Stimulated activated CD8-positive, alpha-beta memory T cell treated with anti-CD3 and anti-CD28 coated beads, Interleukin-12 subunit alpha, Interleukin-12 subunit beta, amount 100 ng/mL, for 1 hour (primary cell): ENCODE measurements around the gene PRDM16.

Source experiments
- DNase-seq: peaks from one replicate; pipeline ENCODE4 v3.0.0-alpha.2; 2020; ENCODE audit warnings: low read depth

Gene PRDM16

DNA sequence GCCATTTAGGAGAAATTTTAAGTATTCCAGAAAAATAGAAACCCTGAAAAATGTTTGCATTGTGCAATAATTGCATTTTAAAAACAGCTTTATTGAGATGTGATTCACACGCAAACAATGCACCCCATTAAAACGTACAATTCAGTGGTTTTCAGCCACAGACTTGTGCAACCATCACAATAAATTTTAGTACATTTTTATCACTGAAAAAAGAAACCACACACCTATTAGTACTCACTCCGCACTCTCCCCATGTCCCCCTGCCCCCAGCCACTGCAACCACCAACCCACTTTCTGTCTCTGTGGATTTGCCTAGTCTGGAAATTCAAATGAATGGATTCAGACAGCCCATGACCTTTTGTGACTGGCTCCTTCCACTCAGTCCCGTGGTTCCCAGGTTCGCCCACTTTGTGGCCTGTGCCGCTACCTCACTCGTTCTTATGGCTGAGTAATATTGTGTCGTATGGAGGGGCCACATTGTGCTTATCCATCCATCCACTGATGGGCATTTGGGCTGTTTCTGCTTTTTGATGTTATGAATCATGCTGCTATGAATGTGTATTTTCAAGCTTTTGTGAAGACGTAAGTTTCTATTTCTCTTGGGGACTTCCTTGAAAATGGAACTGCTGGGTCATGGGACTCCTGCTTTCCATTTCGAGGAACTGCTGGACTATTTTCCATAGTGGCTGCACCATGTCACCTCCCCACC lies 237.7 kb downstream of the PRDM16 start:
- DNase-seq, result no peak

DNA sequence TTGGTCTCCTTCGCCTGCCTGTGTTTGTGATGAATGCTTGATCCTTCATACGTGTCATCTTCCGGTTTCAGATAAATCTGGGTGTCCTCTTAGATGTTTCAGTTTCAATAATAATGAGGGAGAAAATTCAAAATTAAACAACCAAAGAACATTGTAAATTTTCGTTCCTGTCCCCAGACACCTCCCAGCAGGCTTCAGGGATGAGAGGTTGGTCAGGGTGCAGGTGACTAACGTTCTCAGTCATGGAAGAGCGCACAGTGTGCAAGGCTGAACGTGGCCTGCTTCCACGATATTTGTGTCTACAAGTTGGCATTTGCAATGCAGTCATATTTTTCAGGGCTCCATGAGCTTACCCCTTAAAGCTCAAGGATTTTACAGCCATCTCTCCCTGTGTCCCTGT lies 238.4 kb downstream of the PRDM16 start:
- DNase-seq, result no peak

DNA sequence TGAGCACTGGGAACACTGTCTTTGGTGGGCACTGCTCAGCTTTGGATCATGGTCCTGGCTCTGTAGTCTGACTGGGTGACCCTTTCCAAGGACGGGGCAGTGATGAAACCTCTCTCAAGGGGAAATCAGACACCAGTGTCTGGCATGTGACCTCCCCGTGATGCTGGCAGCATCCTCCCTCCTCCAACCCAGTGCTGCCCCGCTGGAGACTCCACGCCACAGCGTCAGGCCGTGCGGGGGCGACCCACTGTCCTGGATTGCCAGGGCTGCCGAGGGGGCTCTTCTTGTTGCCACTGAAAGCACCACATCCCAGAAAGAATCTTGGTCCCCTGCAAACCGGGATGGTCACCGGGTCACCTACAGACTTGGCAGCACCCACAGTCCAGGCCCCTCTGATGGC lies 239.1 kb downstream of the PRDM16 start:
- DNase-seq, result no peak

DNA sequence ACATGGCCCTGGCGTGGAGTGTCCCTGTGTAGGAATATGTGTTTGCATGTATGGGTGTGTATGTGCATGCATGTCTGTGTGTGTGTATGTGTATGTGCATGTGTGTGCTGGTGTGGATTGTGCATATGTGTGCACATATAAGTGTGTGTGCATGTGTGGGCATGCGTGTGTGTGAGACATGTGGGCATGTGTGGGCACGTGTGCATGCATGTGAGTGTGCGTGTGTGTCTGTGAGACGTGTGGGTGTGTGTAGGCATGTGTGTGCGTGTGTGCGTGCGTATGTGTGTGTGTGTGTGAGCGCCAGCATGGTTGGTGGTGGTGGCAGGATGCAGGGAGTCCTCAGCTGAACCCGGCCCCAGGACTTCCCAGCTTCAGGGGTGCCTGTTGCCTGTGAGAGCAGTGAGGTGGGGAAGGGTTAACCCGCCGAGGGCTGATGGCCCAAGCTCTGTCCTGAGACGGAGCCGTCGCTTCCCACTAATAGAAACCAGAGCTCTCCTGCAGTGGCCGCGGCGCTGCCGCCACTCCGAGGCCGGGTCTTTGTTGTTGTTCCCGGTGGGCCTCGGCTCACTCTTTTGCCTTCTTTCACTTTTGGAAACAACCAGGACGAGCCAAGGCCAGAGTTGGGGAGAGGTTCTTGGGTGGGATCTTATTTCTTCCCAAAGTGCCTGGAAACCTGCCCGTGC lies 241.9 kb downstream of the PRDM16 start:
- no peak for DNase-seq

DNA sequence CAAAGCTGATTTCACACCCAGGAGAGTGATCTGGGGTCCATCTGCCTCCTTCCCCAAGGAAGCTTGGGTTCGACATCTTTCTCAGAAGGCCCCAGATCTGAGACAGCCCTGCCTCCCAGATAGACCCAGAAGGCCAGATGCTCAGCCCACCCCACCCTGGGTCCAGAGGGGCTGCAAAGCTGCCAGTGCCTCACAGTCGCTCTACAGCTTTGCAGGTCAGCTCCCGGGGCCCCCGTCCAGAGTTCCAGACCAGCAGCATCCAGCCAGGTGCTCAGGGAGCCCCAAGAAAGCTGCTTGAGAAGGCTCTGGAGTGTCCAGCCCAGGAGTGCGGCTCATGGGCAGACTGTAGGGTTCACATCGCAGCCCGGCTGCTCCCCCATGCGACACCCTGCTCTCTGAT lies 242.7 kb downstream of the PRDM16 start:
- DNase-seq, result no peak

DNA sequence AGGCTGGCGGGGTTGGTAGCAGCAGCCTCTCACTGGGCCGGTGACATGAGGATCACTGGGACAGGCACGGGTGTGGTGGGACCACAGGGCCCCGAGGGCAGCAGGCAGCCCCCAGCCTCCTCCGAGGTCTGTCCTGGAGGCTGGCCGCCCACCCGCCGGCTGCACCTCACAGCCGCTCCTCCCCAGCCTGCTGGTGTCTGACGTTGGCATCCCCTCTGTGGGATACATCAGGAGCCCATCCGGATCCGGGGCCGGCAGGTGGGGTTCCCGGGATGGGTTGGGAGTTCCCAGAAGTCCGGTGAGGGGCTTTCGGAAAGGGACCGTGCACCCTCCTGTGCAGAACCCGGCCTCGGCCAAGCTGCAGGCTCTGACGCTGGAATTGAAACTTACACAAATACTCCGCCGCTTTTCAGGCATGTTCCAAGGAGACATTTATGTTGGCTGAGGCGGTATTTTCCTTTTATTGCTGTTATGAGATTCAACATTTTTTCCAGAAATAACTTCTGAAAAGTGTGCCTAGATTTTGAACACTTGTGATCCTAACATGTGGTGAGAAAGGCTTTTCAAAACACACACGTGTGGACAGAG lies 243.4 kb downstream of the PRDM16 start:
- DNase-seq, result no peak

DNA sequence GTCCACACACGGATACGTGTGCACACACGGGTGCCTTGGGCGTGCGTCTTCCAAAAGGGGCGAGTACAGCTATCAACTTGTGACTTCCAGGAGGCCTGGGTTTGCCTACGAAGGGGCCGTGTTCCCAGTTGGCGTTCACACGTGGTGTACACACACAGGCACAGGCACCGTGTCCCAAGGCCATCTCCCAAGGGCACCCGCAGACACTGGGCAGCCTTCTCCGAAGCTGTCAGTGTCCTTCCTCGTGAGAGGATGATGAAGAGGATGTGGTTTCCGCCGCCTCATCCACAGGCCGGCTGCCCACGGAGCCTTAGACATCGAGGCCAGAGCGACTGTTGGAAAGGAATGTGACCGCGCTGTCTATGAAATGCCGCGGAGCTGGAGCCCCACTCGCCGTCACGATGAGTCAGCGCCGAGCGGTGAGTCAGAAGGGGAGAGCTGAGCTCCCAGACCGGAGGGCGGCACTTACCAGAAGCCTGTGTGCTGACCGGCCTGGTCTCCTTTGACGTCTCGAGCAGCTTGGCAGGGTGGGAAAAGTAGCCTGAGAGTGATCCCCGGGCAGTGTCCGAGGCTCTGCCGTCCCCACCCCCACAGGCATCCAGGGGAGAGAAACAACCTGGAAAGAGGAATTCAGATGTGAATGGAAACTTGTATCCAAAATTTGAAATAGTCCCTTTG lies 244.0 kb downstream of the PRDM16 start:
- DNase-seq, result peak; percentile 10

DNA sequence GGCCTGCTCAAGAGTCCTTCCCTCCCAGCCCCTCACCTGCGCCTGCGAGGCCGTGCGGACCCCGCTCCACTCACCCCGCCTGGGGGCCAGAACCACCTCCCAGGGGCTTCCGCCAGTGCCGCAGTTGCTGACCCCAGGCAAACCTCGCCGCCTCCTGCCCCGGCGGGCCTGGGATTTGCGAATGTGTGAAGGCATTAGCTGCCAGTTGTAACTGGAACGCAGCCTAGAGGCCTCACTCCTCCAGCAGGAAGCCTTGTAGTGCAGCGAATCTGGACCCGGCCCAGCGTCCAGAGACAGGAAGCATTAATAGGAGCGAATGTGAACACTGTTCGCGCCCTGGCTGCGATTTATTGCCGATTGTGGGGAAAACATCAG lies 244.6 kb downstream of the PRDM16 start:
- no peak for DNase-seq

DNA sequence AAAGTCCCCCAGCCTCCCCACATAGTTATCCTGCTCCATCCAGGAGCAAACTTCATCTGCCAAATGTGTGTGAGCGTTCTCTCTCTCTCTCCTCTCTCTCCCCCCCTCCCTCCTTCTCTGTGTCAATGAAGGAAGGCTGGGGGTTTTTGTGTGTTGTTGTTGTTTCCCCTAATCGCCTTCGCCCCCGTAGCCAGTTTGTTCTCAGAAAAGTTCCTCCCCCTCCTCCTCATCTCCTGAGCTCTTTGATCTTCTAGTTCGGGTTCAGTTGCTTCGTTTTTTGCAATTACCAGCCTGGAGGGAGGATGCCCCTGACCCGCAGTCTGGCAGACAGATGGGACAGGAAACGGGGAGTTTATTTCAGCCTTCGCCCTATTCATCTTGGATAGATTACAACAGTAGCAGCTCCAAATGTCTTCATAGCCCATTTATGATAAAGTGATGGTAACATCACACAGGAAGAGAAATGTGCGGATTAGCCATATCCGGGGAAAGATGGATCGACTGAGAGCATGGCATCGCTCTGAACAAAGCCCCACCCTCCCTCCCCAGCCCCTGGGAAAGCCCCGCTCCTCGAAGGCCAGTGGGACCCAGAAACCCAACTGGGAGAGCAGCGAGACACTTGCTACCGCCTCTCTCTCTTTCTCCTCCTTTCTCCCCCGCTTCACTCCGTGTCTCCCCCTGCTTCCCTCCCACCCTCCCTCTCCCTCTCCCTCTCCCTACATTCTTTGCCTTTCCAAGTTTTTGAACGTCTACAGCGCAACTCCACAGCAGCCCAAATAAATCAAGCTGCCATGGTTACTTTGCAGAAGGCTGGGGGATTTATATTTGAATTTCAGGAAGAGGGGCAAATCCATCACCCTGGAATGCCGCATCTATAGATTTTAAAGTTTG lies 245.7 kb downstream of the PRDM16 start:
- DNase-seq, result no peak

DNA sequence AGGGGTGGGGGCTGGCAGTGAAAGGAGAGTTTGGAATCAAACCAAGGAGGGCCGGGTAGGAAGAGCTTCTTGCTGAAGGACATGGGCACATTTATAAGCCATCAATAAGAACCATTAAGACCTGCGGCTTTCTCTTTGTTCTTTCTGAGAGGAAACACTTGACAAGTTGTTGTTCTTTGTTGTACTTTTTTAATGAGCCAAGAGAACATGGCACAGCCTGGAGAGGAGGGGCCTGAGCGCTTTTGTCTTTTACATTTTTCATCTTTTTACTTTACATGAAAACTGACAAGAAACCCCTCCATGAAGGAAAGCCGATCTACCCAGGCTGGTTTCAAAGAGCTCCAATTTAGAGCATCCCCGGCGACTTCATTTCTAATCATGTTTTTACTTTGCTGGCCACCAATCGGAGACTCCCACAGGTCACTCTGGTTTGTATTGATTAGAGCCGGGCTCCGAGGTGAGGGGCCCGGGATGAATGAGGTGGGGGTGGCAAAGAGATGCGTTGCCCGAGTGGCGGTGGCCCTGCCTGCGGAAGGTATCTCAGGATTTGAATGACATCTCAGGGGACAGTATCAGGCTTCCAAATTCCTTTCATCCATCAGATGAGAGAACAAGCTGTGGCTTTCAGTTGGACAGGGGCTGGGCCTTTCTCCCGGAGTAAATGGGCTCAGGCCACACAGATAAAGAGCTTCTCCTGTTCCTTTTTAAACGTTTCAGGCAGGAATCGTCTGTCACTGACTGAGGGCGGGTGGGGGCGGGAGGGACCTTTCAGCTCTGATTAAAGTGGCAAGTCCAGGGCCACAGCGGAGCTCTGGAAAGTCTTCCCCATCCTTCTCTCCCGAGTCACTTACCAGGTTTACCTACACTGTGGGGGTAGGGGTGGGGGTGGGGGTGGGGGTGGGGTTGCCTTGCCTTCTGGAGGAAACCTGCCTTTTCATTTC lies 246.7 kb downstream of the PRDM16 start:
- no peak for DNase-seq

DNA sequence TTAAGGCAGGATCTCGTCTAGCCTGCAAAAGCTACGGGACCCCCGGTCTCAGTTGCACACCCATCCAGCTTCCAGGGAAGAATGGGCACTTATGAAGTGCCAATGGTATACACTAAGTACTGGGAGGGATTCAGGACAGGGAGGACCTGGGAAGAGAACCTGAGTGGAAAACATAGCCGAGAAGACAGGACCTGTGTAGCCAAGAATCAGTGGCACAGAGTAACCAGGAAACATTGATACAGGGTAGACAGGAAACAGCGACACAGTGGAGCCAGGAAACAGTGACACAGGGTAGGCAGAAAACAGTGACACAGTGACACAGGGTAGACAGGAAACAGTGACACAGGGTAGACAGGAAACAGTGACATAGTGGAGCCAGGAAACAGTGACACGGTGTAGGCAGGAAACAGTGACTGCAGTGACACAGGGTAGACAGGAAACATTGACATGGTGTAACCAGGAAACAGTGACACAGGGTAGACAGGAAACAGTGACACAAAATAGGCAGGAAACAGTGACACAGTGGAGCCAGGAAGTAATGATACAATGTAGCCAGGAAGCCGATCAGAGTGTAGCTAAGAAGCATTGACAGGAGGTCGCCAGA lies 247.4 kb downstream of the PRDM16 start:
- DNase-seq, result no peak

DNA sequence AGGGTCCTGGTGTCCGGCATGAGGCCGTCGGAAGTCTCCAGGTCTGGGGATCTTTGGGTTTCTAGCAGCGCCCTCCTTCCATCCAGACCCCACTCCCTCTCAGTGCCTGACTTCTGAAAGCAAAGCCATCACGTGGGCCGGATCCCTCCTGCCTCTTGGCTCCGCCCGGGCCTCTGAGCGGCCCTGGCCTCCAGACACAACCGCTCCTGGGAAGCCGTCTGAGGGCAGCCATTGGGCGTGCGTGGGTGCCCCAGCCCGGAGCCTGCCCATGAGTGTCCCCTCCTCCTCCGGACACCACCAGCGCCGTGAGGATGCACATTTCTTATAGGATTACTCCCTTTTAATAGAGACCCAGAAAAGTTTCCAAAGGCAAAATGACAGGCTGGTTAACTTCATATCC lies 248.5 kb downstream of the PRDM16 start:
- DNase-seq, result no peak

DNA sequence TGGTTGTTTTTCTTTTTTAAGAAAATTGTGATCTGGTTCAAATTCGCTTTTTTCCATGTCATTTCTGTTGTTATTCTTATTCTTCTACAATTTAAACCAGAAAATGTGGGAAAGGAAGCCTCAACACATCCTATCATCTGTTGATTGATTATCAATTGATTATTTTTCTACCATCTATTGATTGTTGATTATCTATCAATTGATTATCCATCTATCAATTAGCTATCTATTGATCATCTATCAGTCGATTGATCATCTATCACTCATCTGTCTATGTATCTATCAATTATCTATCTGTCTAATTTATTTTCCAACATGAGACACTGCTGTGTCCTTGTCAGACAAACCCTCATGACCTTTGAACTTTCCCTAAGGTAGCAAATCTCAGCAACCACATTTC lies 249.3 kb downstream of the PRDM16 start:
- no peak for DNase-seq

DNA sequence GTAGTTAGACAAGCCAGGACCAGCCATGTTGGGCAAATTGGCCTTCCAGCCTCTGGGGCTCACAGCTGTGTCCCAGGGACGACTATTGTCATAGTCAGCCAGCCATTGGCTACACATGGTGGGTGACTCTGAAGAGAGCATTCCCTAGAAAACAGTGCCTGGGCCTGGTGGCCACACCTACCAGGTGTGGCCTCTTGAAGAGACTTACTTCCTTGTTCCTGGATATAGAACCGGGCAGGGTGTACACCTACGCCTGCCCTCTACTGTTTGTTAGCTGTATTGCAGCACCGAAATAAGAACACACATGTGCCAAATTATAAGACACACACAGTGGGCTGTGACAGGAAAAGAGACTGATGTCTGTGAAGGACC lies 250.9 kb downstream of the PRDM16 start:
- no peak for DNase-seq

DNA sequence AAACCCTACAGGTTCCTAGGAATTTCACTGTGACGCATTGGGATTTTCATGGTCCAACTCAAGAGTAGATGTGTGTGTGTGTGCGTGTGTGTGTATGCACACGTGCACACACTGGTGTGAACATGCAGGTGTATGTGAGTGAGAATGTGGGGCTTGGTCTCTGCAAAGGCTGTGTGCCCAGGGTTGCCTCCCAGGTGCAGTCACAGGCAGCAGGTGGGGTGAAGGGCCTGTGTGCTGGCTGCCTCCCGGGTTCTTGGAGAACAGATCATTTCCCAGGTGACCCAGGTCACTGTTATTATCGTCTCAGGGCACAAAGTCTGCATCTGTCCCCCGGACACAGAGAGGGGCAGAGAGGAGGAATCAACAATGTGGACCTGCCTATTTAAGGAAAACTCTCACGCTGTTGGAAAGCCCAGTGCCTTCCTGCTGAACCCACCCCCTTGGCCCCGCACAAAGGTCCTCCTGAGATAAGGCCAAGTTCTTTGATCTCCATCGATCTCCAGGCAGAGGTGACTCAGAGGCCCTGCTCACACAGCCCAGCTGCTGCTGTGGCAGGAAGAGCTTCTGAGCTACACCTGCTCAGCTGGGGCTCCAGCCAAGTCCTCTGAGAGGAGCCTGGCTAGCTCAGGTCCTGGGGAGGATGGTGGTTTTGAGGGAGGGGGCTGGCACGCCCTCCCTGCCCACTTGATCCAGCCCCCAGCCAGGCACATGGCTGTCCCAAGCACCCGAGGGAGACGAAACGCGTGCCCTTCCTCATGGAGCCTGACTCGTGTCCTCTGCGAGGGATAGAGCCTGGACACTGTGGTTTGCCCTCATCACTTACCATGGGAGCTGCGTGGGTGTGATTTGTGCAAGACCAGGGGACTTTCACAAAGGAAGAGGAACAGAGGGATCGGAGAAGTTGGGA lies 251.5 kb downstream of the PRDM16 start:
- DNase-seq, result no peak

DNA sequence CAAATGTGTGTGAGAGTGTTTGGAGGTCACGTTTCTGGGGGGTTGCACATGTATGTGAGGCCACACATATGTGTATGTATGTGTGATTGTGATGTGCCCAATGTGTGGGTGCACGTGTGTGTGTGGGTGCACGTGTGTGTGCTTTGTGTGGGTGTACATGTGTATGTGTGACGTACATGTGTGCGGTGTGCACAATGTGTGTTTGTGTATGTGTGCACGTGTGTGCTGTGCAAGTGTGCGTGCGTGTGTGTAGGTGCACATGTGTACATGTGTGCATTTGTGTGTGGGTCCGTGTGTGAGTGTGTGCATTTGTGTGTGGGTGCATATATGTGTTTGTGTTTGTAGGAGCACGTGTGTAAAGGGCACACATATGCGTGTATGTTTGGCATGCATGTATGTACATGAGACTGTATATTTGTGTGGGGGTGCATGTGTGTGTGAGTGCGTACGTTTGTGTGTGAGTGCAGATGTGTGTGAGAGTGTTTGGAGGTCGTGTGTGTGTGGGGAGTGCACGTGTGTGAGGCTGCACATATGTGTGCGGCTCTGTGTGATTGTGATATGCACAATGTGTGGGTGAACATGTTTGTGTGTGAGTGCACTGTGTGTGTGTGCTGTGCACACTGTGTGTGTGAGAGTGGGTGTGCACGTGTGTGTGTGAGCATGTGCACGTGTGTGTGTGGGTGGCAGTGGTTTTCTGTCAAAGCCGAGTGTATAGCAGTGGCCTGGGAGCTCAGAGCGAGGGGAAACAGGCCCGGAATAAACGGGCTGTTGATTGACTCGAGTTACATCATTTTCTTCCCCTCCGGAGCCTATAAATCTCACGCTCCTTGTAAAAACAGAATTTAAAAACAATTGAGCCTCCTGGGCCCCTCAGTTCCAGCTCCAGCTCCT lies 252.8 kb downstream of the PRDM16 start:
- no peak for DNase-seq

DNA sequence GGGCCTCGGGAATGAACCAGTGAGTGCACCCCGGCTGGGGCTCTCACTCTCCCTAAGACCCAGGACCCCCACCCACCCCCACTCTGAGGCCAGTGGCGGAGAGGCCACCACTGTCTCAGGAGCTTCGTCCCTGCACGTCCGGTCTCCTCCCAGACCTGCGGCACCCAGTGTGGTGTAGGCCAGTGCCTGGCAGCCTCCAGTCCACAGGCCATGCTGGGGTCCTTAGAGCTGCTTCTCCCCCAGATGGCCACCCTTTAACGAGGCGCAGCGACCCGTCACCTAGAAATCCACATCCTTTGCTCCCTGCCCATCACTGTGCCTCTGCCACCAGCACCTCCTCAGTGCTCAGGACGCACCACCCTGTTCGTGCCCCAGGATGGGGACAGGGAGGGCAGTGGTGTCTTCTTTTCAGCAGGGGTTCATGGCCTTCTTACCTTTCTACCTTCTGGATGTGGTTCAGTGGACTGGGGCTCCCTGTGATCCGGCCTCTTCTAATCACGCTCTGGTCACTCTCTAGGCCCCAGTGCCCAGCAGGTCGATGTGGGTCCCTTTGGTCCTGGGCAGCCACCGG lies 253.5 kb downstream of the PRDM16 start:
- DNase-seq, result no peak
